ENCODE measurements around the gene OR2F2.

Gene OR2F2

GRCh38 chr7:143934526-143935325 is at the start of gene OR2F2:
Gene OR2F2 (plus strand): TSS chr7:143935233. CDS start chr7:143935233, 0 bp downstream.
- DNase-seq = no peak

GRCh38 chr7:143885951-143886350 is 49.1 kb upstream of the OR2F2 start:
- no peak for DNase-seq

GRCh38 chr7:143886826-143887477 is 48.1 kb upstream of the OR2F2 start:
- no peak for DNase-seq

- DNase-seq = no peak
Measured at GRCh38 chr7:143889068-143889467, 46.0 kb upstream of the OR2F2 start.

- no peak for DNase-seq
Measured at GRCh38 chr7:143890558-143890957, 44.5 kb upstream of the OR2F2 start.

- DNase-seq = no peak
Measured at GRCh38 chr7:143891457-143891856, 43.6 kb upstream of the OR2F2 start.

GRCh38 chr7:143892527-143893300 is 42.3 kb upstream of the OR2F2 start:
- no peak for DNase-seq

GRCh38 chr7:143896667-143897066 is 38.4 kb upstream of the OR2F2 start:
- DNase-seq = no peak

- DNase-seq = no peak
Measured at GRCh38 chr7:143898810-143899209, 36.2 kb upstream of the OR2F2 start.

- no peak for DNase-seq
Measured at GRCh38 chr7:143900230-143900766, 34.7 kb upstream of the OR2F2 start.

GRCh38 chr7:143901332-143901667 is 33.7 kb upstream of the OR2F2 start:
- no peak for DNase-seq

GRCh38 chr7:143901668-143902331 is 33.2 kb upstream of the OR2F2 start, which contains the start of gene TCAF1:
Gene TCAF1 (minus strand): TSS chr7:143902176. CDS start chr7:143876608, 25,568 bp downstream.
- peak; percentile 86 for DNase-seq

GRCh38 chr7:143902332-143902899 is 32.6 kb upstream of the OR2F2 start:
- no peak for DNase-seq

GRCh38 chr7:143905509-143905908 is 29.5 kb upstream of the OR2F2 start:
- DNase-seq = no peak

GRCh38 chr7:143906151-143906550 is 28.9 kb upstream of the OR2F2 start:
- DNase-seq = no peak

- DNase-seq = no peak
Measured at GRCh38 chr7:143906895-143907294, 28.1 kb upstream of the OR2F2 start.

GRCh38 chr7:143908120-143908519 is 26.9 kb upstream of the OR2F2 start:
- DNase-seq = no peak

GRCh38 chr7:143909863-143910262 is 25.2 kb upstream of the OR2F2 start:
- no peak for DNase-seq

GRCh38 chr7:143910473-143911248 is 24.4 kb upstream of the OR2F2 start:
- no peak for DNase-seq

- no peak for DNase-seq
Measured at GRCh38 chr7:143913945-143914615, 21.0 kb upstream of the OR2F2 start.

All from NCI-H1048 (cell line).